VCaP (cell line): ENCODE measurements around the gene ADCY2.

Experiments used
- H3K27ac ChIP-seq: fragments of 450-650 bp; 2 replicates; pipeline ENCODE4 v1.5.1; 2017
- TF ChIP-seq, protein P1 (sequence below): fragments of 450-650 bp; conservative IDR thresholded peaks from 2 replicates; pipeline ENCODE4 v1.5.1; 2017; ENCODE audit warnings: mild to moderate bottlenecking, moderate library complexity

The ADCY2 gene

DNA sequence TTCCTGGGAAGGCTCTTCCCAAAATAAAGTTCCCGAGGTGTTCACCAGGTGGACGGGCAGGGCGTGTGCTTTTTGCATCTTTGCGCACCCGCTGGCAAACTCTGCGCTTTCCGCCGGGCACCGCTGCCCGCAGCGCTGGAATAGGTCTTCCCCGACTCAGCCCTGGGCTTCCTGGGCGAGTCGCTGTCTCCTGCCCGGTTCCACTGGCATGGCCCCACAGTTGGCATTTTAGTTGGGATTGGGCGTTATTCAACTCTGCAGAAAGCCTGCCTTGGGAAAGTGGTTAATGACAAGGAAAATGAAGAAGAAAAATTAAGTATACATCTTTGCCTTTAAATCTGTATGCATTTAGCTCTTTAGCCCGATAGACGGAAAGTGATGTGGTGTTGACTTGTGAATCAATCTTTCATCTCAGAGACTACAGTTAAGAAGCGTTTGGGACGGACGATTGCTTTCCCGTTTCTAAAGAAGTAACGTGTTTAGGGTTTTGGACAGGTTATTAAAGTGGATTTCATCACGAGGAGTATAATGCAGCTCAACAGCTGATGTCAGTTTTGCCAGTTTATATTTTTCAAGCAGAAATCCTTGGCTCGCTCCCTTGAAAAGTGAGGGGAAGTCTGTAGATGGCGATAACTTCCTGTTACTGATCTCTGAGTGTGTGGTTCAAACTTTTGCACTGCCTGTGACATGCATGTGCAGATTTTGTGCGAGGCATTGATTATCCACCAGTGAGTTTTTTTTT is 946 bp downstream of the ADCY2 start:
- H3K27ac ChIP-seq: peak overlapping the region; percentile 88
- TF ChIP-seq, protein P1, sequence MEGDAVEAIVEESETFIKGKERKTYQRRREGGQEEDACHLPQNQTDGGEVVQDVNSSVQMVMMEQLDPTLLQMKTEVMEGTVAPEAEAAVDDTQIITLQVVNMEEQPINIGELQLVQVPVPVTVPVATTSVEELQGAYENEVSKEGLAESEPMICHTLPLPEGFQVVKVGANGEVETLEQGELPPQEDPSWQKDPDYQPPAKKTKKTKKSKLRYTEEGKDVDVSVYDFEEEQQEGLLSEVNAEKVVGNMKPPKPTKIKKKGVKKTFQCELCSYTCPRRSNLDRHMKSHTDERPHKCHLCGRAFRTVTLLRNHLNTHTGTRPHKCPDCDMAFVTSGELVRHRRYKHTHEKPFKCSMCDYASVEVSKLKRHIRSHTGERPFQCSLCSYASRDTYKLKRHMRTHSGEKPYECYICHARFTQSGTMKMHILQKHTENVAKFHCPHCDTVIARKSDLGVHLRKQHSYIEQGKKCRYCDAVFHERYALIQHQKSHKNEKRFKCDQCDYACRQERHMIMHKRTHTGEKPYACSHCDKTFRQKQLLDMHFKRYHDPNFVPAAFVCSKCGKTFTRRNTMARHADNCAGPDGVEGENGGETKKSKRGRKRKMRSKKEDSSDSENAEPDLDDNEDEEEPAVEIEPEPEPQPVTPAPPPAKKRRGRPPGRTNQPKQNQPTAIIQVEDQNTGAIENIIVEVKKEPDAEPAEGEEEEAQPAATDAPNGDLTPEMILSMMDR: peak; percentile 44

DNA sequence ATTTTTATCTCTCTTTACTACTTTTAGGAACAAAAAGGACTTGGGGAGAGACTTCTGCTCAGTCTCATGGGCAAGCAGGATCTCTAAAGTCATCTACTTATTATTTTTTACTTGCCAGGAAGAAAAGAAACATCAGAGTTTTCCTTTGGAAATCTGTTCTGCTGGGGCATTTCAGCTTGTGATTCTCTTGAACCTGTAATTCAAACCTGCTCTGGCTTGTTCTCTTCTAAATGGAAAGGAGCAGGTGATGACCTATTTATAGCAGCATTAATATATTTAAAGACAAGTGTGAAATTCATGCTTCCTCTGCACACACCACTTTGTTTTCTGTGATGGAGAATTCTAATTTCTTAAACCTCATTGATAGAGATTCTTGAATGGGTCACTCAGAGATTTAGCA is 2.0 kb downstream of the ADCY2 start:
- H3K27ac ChIP-seq: no peak overlapping the region
- TF ChIP-seq, protein P1: no peak

DNA sequence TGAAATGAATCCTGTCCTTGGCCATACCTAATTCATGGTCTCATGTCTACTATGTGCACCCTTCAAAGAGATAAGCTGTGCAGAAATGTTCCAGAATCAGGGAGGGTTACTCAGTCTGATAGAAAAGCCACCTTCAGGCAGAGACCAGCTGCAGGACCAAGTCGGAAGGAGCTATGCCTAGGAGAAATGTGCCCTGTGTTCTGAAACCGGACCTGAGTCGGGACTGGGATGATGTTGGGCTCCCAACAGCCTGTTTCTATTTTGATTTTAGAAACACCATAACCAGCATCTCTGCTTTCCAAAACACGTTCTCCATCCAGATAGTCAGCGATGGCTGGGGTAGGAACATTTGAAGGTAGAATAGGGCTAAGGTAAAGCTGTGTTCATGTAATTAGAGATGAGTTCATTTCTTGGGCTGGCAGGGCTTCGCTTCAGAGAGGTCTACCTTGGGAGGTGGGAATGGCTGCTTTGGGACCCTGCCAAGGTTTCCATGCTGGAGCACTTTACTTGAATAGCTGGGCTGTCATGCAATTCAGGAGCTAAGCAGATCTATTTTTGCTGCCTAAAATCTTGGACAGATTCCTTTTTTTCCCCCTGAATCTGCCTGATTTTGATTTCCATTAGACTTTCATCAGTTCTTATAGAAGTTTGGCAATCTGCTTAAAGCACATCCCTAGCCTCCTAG is 2.8 kb downstream of the ADCY2 start:
- TF ChIP-seq, protein P1: no peak
- no peak overlapping the region for H3K27ac ChIP-seq

DNA sequence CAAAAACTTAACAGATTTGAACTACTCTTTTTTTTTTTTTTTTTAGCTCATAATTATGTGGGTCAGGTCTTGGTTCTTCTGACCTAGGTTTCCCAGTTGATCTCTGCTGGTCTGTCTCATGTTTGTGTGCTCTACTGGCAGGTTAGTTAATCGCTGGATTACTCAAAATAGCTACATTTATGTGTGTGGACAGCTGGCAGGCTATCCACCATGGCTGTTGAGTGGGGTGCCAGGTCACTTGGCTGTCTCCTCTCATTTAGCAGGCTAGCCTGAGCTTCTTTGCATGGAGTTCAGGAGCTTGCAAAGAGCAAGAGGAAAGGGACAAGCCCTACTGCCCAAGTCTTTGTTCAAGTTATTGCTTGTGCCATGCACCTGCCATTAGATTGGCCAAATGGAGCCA is 9.3 kb downstream of the ADCY2 start:
- TF ChIP-seq, protein P1: no peak

DNA sequence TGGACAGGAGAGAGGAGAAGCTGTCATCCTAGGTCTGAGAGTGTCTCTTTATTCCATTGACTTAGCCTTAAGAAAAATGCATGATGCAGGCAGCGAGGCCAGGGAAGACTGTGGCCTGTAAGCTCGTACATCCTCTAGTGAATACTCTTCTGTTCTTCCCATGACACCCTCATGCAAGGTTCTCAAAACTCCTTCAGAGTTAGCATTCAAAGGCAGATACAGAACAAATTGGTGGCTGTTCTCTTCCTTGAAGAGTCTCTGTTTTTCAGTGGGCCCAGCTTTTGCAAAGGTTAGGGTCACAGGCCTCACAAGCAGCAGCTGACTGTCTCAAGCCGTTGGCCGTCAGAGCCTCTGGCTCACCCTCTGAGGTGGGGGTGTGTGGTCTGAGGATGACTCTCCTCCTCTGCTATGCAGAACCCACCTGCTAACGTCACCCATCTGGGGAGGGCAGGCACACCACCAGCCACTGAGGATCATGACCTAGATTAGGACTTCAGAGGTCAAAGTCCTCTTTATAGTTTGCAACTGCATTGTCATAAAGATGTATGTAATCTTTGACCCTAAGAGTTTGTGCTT is 15.1 kb downstream of the ADCY2 start:
- TF ChIP-seq, protein P1: no peak
- no peak overlapping the region for H3K27ac ChIP-seq

More for the DNA sequence above, 9.3 kb downstream of the ADCY2 start:
- H3K27ac ChIP-seq: no peak overlapping the region

DNA sequence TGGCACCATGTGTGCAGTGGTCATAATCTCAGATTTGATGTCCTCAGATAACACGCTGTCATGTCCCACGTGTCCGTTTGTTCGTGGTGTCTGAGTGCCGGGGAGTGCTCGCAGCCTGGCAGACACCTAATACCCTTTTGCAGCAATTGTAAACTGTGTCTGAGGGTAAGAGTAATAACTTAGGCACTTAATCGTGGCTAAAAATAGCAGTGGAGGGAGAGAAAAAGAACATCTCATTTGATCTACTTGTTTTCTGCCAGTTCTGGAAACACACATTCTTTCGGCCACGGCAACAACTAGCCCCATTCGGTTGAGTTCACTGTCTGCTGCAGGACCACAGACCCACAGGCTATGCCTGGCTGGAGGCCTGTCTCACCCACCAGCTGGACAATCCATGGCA is 16.5 kb downstream of the ADCY2 start:
- TF ChIP-seq, protein P1: no peak
- no peak overlapping the region for H3K27ac ChIP-seq

DNA sequence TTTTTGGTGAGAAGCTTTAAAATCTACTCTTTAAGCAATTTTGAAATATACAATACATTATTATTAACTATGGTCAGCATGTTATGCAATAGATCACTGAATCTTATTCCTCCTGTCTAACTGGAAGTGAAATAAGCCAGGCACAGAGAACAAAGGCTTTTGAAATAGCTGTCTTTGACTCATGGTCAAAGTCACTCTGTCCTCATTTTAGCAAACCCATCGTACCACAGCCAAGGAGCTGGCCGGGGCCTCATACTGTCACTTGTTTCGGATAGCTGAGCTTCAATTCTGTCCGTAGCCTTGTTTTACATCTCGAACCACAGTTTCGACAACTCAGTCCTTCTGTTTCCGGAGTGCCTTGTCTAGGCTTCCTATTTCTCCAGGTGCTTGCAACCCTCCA is 19.2 kb downstream of the ADCY2 start:
- no peak overlapping the region for H3K27ac ChIP-seq
- TF ChIP-seq, protein P1: no peak
